Mesenchymal stem cell (in vitro differentiated cells and primary cell): ENCODE data around the gene TRIL.

Experiments used
- DNase-seq: peaks from one replicate; pipeline ENCODE4 v3.0.0-alpha.2; 2013
- H2AFZ ChIP-seq: one replicate; pipeline ENCODE4 v1.6.1; 2013; ENCODE audit warnings: low read depth, mild to moderate bottlenecking, control low read depth, inconsistent platforms, low read length, moderate library complexity
- H2AK5ac ChIP-seq: 2 replicates; pipeline ENCODE4 v1.6.1; 2013; ENCODE audit warnings: low read length, moderate library complexity, mild to moderate bottlenecking, inconsistent platforms; ENCODE audit not compliant: severe bottlenecking
- H2BK120ac ChIP-seq: one replicate; pipeline ENCODE4 v1.6.1; 2013; ENCODE audit warnings: low read depth, mild to moderate bottlenecking, inconsistent platforms, low read length, moderate library complexity
- H2BK12ac ChIP-seq, 2 experiments: one replicate each; pipeline ENCODE4 v1.6.1; 2013; ENCODE audit warnings: inconsistent platforms in 2 of 2, low read length in 2 of 2, mild to moderate bottlenecking in 2 of 2, moderate library complexity in 2 of 2, control low read depth in 1 of 2
- H2BK15ac ChIP-seq: one replicate; pipeline ENCODE4 v1.6.1; 2013; ENCODE audit warnings: mild to moderate bottlenecking, low read depth, inconsistent platforms; ENCODE audit not compliant: poor library complexity, severe bottlenecking
- H2BK5ac ChIP-seq: 2 replicates; pipeline ENCODE4 v1.6.1; 2013; ENCODE audit warnings: low read depth, mild to moderate bottlenecking, low read length, control low read depth, inconsistent platforms; ENCODE audit not compliant: poor library complexity, severe bottlenecking
- H3K14ac ChIP-seq, 2 experiments: one replicate each; pipeline ENCODE4 v1.6.1; 2013; ENCODE audit warnings: inconsistent platforms in 2 of 2, low read length in 2 of 2, control low read depth in 1 of 2, mild to moderate bottlenecking in 1 of 2, moderate library complexity in 1 of 2
- H3K18ac ChIP-seq, 2 experiments: one replicate each; pipeline ENCODE4 v1.6.1; 2013; ENCODE audit warnings: inconsistent platforms in 2 of 2, low read length in 2 of 2, control low read depth in 1 of 2, low read depth in 1 of 2, mild to moderate bottlenecking in 1 of 2
- H3K23ac ChIP-seq, 2 experiments: one replicate each; pipeline ENCODE4 v1.6.1; 2013; ENCODE audit warnings: inconsistent platforms in 2 of 2, low read length in 2 of 2, mild to moderate bottlenecking in 2 of 2, moderate library complexity in 2 of 2, control low read depth in 1 of 2
- H3K27ac ChIP-seq: 2 replicates; pipeline ENCODE4 v1.5.1; 2013; ENCODE audit warnings: mild to moderate bottlenecking, moderate library complexity, low read length, control low read depth, inconsistent platforms; ENCODE audit not compliant: poor library complexity, severe bottlenecking
- H3K27me3 ChIP-seq, 2 experiments: 2 replicates each; pipeline versions ENCODE4 v1.6.1 to v1.7.0; 2013; ENCODE audit warnings: low read length in 2 of 2, mild to moderate bottlenecking in 2 of 2, moderate library complexity in 2 of 2, control low read depth in 1 of 2, inconsistent platforms in 1 of 2; ENCODE audit not compliant: control insufficient read depth in 1 of 2, insufficient read depth in 1 of 2
- H3K36me3 ChIP-seq, 2 experiments: 2 replicates each; pipeline versions ENCODE4 v1.6.1 to v1.7.0; 2013; ENCODE audit warnings: low read length in 2 of 2, control low read depth in 1 of 2, inconsistent platforms in 1 of 2, low read depth in 1 of 2, mild to moderate bottlenecking in 1 of 2; ENCODE audit not compliant: insufficient read depth in 2 of 2, control insufficient read depth in 1 of 2
- H3K4ac ChIP-seq, 2 experiments: one replicate each; pipeline ENCODE4 v1.6.1; 2013; ENCODE audit warnings: inconsistent platforms in 2 of 2, low read length in 2 of 2, mild to moderate bottlenecking in 2 of 2, moderate library complexity in 2 of 2, control low read depth in 1 of 2, low read depth in 1 of 2
- H3K4me1 ChIP-seq: 2 replicates; pipeline ENCODE4 v1.6.1; 2013; ENCODE audit warnings: low read depth, low read length, control low read depth; ENCODE audit not compliant: control insufficient read depth, insufficient read depth
- H3K4me2 ChIP-seq: 2 replicates; pipeline ENCODE4 v1.6.1; 2013; ENCODE audit warnings: low read length, mild to moderate bottlenecking, inconsistent platforms; ENCODE audit not compliant: poor library complexity, severe bottlenecking
- H3K4me3 ChIP-seq, 2 experiments: 2 replicates each; pipeline versions ENCODE4 v1.5.1 to v1.7.0; 2013; ENCODE audit warnings: low read length in 2 of 2, mild to moderate bottlenecking in 2 of 2, control low read depth in 1 of 2, low read depth in 1 of 2; ENCODE audit not compliant: insufficient read depth in 1 of 2
- H3K79me1 ChIP-seq: replicated peaks from 2 replicates; pipeline ENCODE4 v1.6.1; 2013; ENCODE audit warnings: mild to moderate bottlenecking, control low read depth, low read length, inconsistent platforms; ENCODE audit not compliant: poor library complexity, severe bottlenecking
- H3K9ac ChIP-seq: 2 replicates; pipeline ENCODE4 v1.7.0; 2013; ENCODE audit warnings: mild to moderate bottlenecking, low read length, moderate library complexity
- H3K9me3 ChIP-seq: 2 replicates; pipeline ENCODE4 v1.7.0; 2013; ENCODE audit warnings: mild to moderate bottlenecking, low read length; ENCODE audit not compliant: control insufficient read depth
- H4K8ac ChIP-seq: one replicate; pipeline ENCODE4 v1.6.1; 2013; ENCODE audit warnings: inconsistent platforms, mild to moderate bottlenecking, low read length, moderate library complexity
- H4K91ac ChIP-seq: one replicate; pipeline ENCODE4 v1.6.1; 2013; ENCODE audit warnings: mild to moderate bottlenecking, low read length, inconsistent platforms
- WGBS: methylation state at CpG from one replicate; pipeline ENCODE4 v1.1.7; 2013; ENCODE audit warnings: mixed read lengths; 5-methylcytosine and 5-hydroxymethylcytosine counted together

TRIL gene

DNA sequence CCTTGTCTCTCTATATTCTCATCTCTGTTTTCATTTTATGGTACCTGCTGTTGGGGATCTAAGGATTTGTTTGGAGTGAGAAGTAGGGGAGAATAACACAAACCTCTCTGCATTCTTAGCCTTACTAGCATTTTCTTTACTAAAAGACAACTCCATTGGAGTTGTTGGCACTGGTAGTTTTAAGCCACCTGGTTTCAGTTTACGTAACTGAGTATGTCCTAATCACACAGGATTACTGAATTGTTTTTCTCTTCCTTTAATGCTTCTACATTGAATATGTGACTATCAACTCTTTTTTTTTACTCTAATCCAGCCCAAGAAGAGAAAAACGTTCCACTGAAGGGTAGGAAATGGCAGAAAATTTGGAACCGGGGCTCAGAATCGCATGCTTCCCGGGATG is 30.0 kb upstream of the TRIL start:
- no peak overlapping the region for H2BK5ac ChIP-seq
- H3K4me3 ChIP-seq: no peak overlapping the region
- no peak overlapping the region for H4K91ac ChIP-seq
- no peak overlapping the region for H2BK15ac ChIP-seq
- H3K18ac ChIP-seq: no peak overlapping the region
- no peak overlapping the region for H2AK5ac ChIP-seq
- no peak overlapping the region for H3K27ac ChIP-seq
- no peaks in the 10 kb centered on the region for H3K9me3 ChIP-seq
- H3K4ac ChIP-seq: no peak overlapping the region
- H3K23ac ChIP-seq: no peak overlapping the region
- H3K4me2 ChIP-seq: no peak overlapping the region
- no peak overlapping the region for H3K14ac ChIP-seq
- H3K36me3 ChIP-seq: no peaks in the 10 kb centered on the region
- peaks cover 2% of the 10 kb centered on the region for H3K4me1 ChIP-seq
- H4K8ac ChIP-seq: no peak overlapping the region
- DNase-seq: peak; percentile 18
- H3K79me1 ChIP-seq: no peaks in the 10 kb centered on the region
- H2AFZ ChIP-seq: no peak overlapping the region
- peak overlapping the region; percentile 20 for H3K9ac ChIP-seq
- peak overlapping the region in 1 of 2 experiments; percentile 61 for H2BK12ac ChIP-seq
- H2BK120ac ChIP-seq: no peak overlapping the region
- H3K27me3 ChIP-seq: no peaks in the 10 kb centered on the region
- 87% methylated on average over 4 of the region's 5 CpGs for WGBS

GRCh38 chr7:28986765-28987110 is 28.6 kb upstream of the TRIL start:
- no peak overlapping the region for H3K27ac ChIP-seq
- no peak overlapping the region for H3K4ac ChIP-seq
- no peak overlapping the region for H3K23ac ChIP-seq
- peaks cover 2% of the 10 kb centered on the region for H3K4me1 ChIP-seq
- H4K91ac ChIP-seq: no peak overlapping the region
- H3K4me3 ChIP-seq: peak overlapping the region in 1 of 2 experiments; percentile 28
- no peaks in the 10 kb centered on the region for H3K27me3 ChIP-seq
- H2BK12ac ChIP-seq: peak overlapping the region in 1 of 2 experiments; percentile 15
- H3K18ac ChIP-seq: no peak overlapping the region
- H2BK5ac ChIP-seq: no peak overlapping the region
- no peaks in the 10 kb centered on the region for H3K36me3 ChIP-seq
- peak overlapping the region; percentile 32 for H3K9ac ChIP-seq
- H2AFZ ChIP-seq: no peak overlapping the region
- H2AK5ac ChIP-seq: no peak overlapping the region
- no peak overlapping the region for H2BK15ac ChIP-seq
- H3K14ac ChIP-seq: no peak overlapping the region
- peaks cover 3% of the 10 kb centered on the region for H3K9me3 ChIP-seq
- under 1% methylated on average over 2 of the region's 2 CpGs for WGBS
- DNase-seq: peak; percentile 93
- H2BK120ac ChIP-seq: no peak overlapping the region
- no peak overlapping the region for H3K4me2 ChIP-seq
- no peak overlapping the region for H4K8ac ChIP-seq
- H3K79me1 ChIP-seq: no peaks in the 10 kb centered on the region

DNA sequence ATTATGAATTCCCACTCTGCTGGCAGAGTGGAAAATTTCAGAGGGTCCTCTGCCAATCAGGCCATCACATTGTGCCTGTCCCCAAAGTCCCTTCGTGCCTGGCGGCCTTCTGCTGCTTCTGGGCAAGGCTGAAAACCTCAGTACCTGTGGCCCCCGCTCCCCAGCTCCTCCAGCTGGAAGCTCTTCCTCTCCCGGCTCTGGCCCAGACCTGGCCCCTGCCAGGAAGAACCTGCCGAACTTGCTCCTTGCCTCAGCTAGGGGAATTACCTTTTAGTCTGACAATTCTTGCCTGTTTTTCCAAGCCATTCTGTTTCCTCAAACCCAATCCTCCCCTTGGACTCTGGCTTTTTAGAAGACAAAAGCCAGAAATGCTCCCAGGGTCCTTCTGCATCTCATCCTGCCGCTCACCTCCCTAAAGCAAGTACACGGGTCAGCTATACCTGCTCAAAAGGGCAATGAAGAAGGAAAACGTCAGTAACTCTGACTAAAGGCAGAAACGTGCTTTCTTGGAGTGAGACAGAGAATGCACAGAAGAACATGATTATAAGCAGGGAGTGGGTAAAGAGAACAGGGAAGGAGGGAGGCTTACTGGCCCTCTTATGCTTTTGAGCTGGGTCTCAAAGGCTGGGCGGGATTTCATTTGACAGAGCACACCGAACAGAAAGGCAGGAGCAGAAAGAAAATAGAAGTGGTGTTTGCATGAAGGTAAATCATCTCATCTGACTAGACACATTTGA is 28.1 kb upstream of the TRIL start:
- no peak for DNase-seq
- 79% methylated on average over 11 of the region's 11 CpGs for WGBS

DNA sequence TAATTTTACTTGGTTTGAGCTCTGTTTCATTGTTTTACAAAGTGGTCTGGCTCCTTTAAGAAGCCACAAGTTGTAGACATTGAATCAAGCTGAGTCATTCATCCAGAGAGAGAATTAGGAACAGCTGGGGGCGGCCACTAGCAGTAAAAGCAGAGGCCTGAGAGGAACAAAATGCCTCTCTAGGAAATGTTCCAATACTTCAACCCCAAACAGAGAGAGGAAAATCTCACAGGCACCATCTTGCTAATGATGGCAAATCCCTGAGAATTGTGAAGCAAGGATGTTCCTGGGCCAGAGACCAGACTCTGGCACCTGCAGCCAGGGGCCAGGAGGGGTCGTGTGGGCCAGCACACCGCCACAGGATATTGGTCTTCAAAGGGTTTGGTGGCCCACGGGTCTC is 26.5 kb upstream of the TRIL start:
- peaks cover 7% of the 10 kb centered on the region for H3K9me3 ChIP-seq
- peak overlapping the region; percentile 11 to 44 for H3K18ac ChIP-seq
- peak overlapping the region; percentile 80 for H4K91ac ChIP-seq
- H2BK5ac ChIP-seq: no peak overlapping the region
- peak; percentile 84 for DNase-seq
- peak overlapping the region; percentile 44 for H2BK15ac ChIP-seq
- WGBS: 34% methylated on average over 4 of the region's 4 CpGs
- H3K79me1 ChIP-seq: no peaks in the 10 kb centered on the region
- H4K8ac ChIP-seq: peak overlapping the region; percentile 19
- no peaks in the 10 kb centered on the region for H3K36me3 ChIP-seq
- no peak overlapping the region for H2AFZ ChIP-seq
- H3K4ac ChIP-seq: peak overlapping the region; percentile 22 to 57
- H2AK5ac ChIP-seq: no peak overlapping the region
- H3K27ac ChIP-seq: peak overlapping the region; percentile 49
- H3K14ac ChIP-seq: no peak overlapping the region
- no peak overlapping the region for H3K23ac ChIP-seq
- peaks cover 0 to 3% of the 10 kb centered on the region in 2 experiments for H3K27me3 ChIP-seq
- peak overlapping the region in 1 of 2 experiments; percentile 40 for H2BK12ac ChIP-seq
- H3K4me3 ChIP-seq: peak overlapping the region in 1 of 2 experiments; percentile 23
- H3K9ac ChIP-seq: no peak overlapping the region
- peak overlapping the region; percentile 27 for H3K4me2 ChIP-seq
- H3K4me1 ChIP-seq: peaks cover 2% of the 10 kb centered on the region
- peak overlapping the region; percentile 94 for H2BK120ac ChIP-seq

More for the DNA sequence above, 28.1 kb upstream of the TRIL start:
- H3K79me1 ChIP-seq: no peaks in the 10 kb centered on the region
- peak overlapping the region; percentile 32 for H3K9ac ChIP-seq
- H3K23ac ChIP-seq: no peak overlapping the region
- no peaks in the 10 kb centered on the region for H3K36me3 ChIP-seq
- H3K4me3 ChIP-seq: peak overlapping the region in 1 of 2 experiments; percentile 34
- H2BK12ac ChIP-seq: peak overlapping the region; percentile 6 to 82
- no peaks in the 10 kb centered on the region for H3K27me3 ChIP-seq
- H2BK15ac ChIP-seq: no peak overlapping the region
- no peak overlapping the region for H3K27ac ChIP-seq
- H3K4ac ChIP-seq: peak overlapping the region in 1 of 2 experiments; percentile 43
- no peak overlapping the region for H2AK5ac ChIP-seq
- H4K91ac ChIP-seq: no peak overlapping the region
- peak overlapping the region; percentile 0 to 50 for H3K18ac ChIP-seq
- no peak overlapping the region for H2BK5ac ChIP-seq
- no peak overlapping the region for H4K8ac ChIP-seq
- peaks cover 2% of the 10 kb centered on the region for H3K4me1 ChIP-seq
- H2AFZ ChIP-seq: no peak overlapping the region
- H3K4me2 ChIP-seq: no peak overlapping the region
- H2BK120ac ChIP-seq: no peak overlapping the region
- peaks cover 3% of the 10 kb centered on the region for H3K9me3 ChIP-seq
- no peak overlapping the region for H3K14ac ChIP-seq
